Mucosa of descending colon (tissue), 3 donors: ENCODE data around the gene PRKCE. TPM values are rescaled to one million over a fixed set of nuclear protein-coding genes. Genes with fewer than 3 reads are reported as not detected.

ENCODE experiments used
- ATAC-seq: fragments of 200-7000 bp; cut with Tn5 transposase; one replicate; pipeline ENCODE4 v1.9.1; 2020; ENCODE audit warnings: mild to moderate bottlenecking, moderate library complexity
- DNase-seq, 3 donors: peaks; one replicate each; pipeline ENCODE4 v3.0.0-alpha.2; 2020
- H3K36me3 ChIP-seq: fragments of 200-600 bp; one replicate; pipeline ENCODE4 v1.8.0; 2021; ENCODE audit warnings: low read depth, mild to moderate bottlenecking
- H3K4me1 ChIP-seq: fragments of 200-600 bp; one replicate; pipeline ENCODE4 v1.8.0; 2021; ENCODE audit warnings: low read depth, mild to moderate bottlenecking
- H3K4me3 ChIP-seq: fragments of 200-600 bp; one replicate; pipeline ENCODE4 v1.8.0; 2021; ENCODE audit warnings: mild to moderate bottlenecking
- H3K9me3 ChIP-seq: fragments of 200-600 bp; one replicate; pipeline ENCODE4 v1.8.0; 2021; ENCODE audit warnings: mild to moderate bottlenecking
- CTCF ChIP-seq: fragments of 200-600 bp; IDR thresholded peaks from one replicate; pipeline ENCODE4 v1.8.0; 2022; ENCODE audit warnings: antibody characterized with exemption, mild to moderate bottlenecking
- intact Hi-C, 2 donors: fragments of 100-400 bp; cut with DNase I in 1 of 2; cut with micrococcal nuclease in 1 of 2; formaldehyde crosslinking; loops; one replicate each; pipeline versions ENCODE4 v1.11.0 to v1.11.1; 2022; cut with DNase I, micrococcal nuclease
- total RNA-seq, 3 donors: library from RNA; stranded (reverse); fragmentation: NEBNext Ultra II Directional in 2 of 3; extraction: Animal tissue kit (Norgen Biotek cat#: 25700) in 2 of 3; gene quantifications; one replicate each; pipeline versions ENCODE4 v1.2.1 to v1.2.4, GENCODE V29; 2021 to 2023
- donor health status: DM: no; HTN: no; CAD: no; lungs with moderate emphysema.
- donor health status: DM: no; HTN: no; CAD: no.
- donor health status: DM: no; HTN: yes; CAD: no.

PRKCE gene
- total RNA-seq, 3 donors from 2014 or later, result 24.5 to 52.0 (median 32.7) TPM

- Histone ChIP-seq H3K9me3 (no peaks in the 10 kb centered on the region), H3K4me1 (no peaks in the 10 kb centered on the region), H3K4me3 (no peak overlapping the region), H3K36me3 (no peaks in the 10 kb centered on the region)
- no peak for DNase-seq
- no peak for ATAC-seq
- intact Hi-C loops, result no loop called here
- no peak for TF ChIP-seq CTCF
Measured at GRCh38 chr2:45923701-45924100, 272.2 kb downstream of the PRKCE start.

GRCh38 chr2:45925026-45925425 is 273.6 kb downstream of the PRKCE start:
- H3K36me3 ChIP-seq, result no peaks in the 10 kb centered on the region
- ATAC-seq (no peak), DNase-seq (no peak)
- H3K4me3 ChIP-seq, result no peak overlapping the region
- no peaks in the 10 kb centered on the region for H3K9me3 ChIP-seq
- H3K4me1 ChIP-seq, result no peaks in the 10 kb centered on the region
- no peak for TF ChIP-seq CTCF
- intact Hi-C loops, result no loop called here

GRCh38 chr2:45925636-45926366 is 274.3 kb downstream of the PRKCE start:
- ATAC-seq (no peak), DNase-seq (no peak)
- Histone ChIP-seq H3K9me3 (no peaks in the 10 kb centered on the region), H3K4me3 (no peak overlapping the region), H3K36me3 (no peaks in the 10 kb centered on the region), H3K4me1 (no peaks in the 10 kb centered on the region)
- intact Hi-C loops, result no loop called here
- TF ChIP-seq CTCF, result no peak

- no peaks in the 10 kb centered on the region for H3K4me1 ChIP-seq
- no peak for TF ChIP-seq CTCF
- ATAC-seq, result no peak
- no peaks in the 10 kb centered on the region for H3K9me3 ChIP-seq
- no peak overlapping the region for H3K4me3 ChIP-seq
- no peaks in the 10 kb centered on the region for H3K36me3 ChIP-seq
- DNase-seq, result no peak
- intact Hi-C loops, result no loop called here
Measured at GRCh38 chr2:45928946-45929345, 277.5 kb downstream of the PRKCE start.

- no peak for DNase-seq
- Histone ChIP-seq H3K36me3 (no peaks in the 10 kb centered on the region), H3K9me3 (no peaks in the 10 kb centered on the region), H3K4me1 (no peaks in the 10 kb centered on the region), H3K4me3 (no peak overlapping the region)
- intact Hi-C loops, result no loop called here
- ATAC-seq, result peak; percentile 61
- no peak for TF ChIP-seq CTCF
Measured at GRCh38 chr2:45929674-45930395, 278.4 kb downstream of the PRKCE start.
